Suprapubic skin (tissue), 4 donors: ENCODE measurements around the gene USH1C. TPM values are rescaled to one million over a fixed set of nuclear protein-coding genes. Genes with fewer than 3 reads are reported as not detected.

Source experiments
- DNase-seq, 2 donors: peaks; one replicate each; pipeline ENCODE4 v3.0.0-alpha.2; 2019; ENCODE audit warnings: low spot score in 2 of 2
- H3K27ac ChIP-seq: fragments of 200-600 bp; sonication (generic); one replicate; pipeline ENCODE4 v1.5.1; 2019
- H3K27me3 ChIP-seq: fragments of 200-600 bp; sonication (generic); one replicate; pipeline ENCODE4 v1.5.1; 2019
- H3K36me3 ChIP-seq: fragments of 200-600 bp; sonication (generic); one replicate; pipeline ENCODE4 v1.5.1; 2019
- H3K4me1 ChIP-seq: fragments of 200-600 bp; sonication (generic); one replicate; pipeline ENCODE4 v1.5.1; 2019
- H3K4me3 ChIP-seq: fragments of 200-600 bp; sonication (generic); one replicate; pipeline ENCODE4 v1.5.1; 2019; ENCODE audit warnings: mild to moderate bottlenecking
- H3K9me3 ChIP-seq: fragments of 200-600 bp; sonication (generic); one replicate; pipeline ENCODE4 v1.5.1; 2019
- CTCF ChIP-seq, 2 donors: fragments of 200-600 bp in 1 of 2; fragments of 450-650 bp in 1 of 2; sonication (generic) in 1 of 2; IDR thresholded peaks; one replicate each; pipeline ENCODE4 v1.5.1; 2016 to 2019; ENCODE audit warnings: antibody characterized with exemption in 2 of 2, mild to moderate bottlenecking in 1 of 2, moderate library complexity in 1 of 2
- EP300 ChIP-seq: sonication (generic); formaldehyde crosslinking; IDR thresholded peaks from one replicate; pipeline ENCODE4 v1.6.1; 2017; ENCODE audit warnings: antibody characterized with exemption
- POLR2A ChIP-seq, 2 donors: fragments of 450-650 bp; IDR thresholded peaks; one replicate each; pipeline ENCODE4 v1.6.1; 2017; ENCODE audit warnings: antibody characterized with exemption in 2 of 2, mild to moderate bottlenecking in 2 of 2, moderate library complexity in 2 of 2
- POLR2AphosphoS5 ChIP-seq, 3 donors: sonication (generic); formaldehyde crosslinking; IDR thresholded peaks; one replicate each; pipeline ENCODE4 v1.6.1; 2017; ENCODE audit warnings: antibody characterized with exemption in 3 of 3
- WGBS: methylation state at CpG from one replicate; pipeline ENCODE4 v1.1.5; 2018; 5-methylcytosine and 5-hydroxymethylcytosine counted together
- total RNA-seq, 4 donors: library from RNA; depleted of rRNA; stranded (reverse); fragments of >200 nt; gene quantifications; one replicate each; pipeline ENCODE4 v1.1.0, GENCODE V29; 2016

USH1C gene
- total RNA-seq, 4 donors from 2014 or later, result not detected

DNA sequence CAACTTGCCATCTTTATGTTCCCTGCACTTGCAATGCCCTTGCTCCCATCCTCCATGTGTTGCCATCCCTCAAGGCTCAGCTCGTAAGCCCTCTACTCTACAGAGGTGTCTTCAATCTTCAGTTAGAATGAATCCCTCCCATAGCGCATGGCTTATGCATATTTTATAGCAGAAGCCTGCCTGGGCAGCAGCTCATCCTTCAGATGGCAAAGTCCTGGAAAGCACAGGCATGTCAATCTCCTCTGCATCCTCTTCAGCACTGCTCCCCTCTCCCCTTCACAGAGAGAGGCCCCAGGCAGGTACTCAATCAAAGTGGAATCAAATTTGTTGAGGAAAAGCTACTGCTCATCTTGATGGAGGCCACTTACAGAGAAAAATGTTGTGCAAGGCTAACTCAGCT is 36.4 kb downstream of the USH1C start:
- Histone ChIP-seq H3K4me1 (no peaks in the 10 kb centered on the region), H3K4me3 (no peak overlapping the region), H3K27me3 (peaks cover 9% of the 10 kb centered on the region), H3K36me3 (no peaks in the 10 kb centered on the region), H3K9me3 (no peaks in the 10 kb centered on the region), H3K27ac (no peak overlapping the region)
- WGBS, result 68% methylated on average over 2 of the region's 2 CpGs
- no peak for TF ChIP-seq POLR2A (IDR thresholded peaks at IDR 0.05)
- TF ChIP-seq CTCF (IDR thresholded peaks at IDR 0.05), result no peak
- no peak for TF ChIP-seq EP300
- TF ChIP-seq POLR2AphosphoS5 (IDR thresholded peaks at IDR 0.05), result no peak
- DNase-seq, result no peak

DNA sequence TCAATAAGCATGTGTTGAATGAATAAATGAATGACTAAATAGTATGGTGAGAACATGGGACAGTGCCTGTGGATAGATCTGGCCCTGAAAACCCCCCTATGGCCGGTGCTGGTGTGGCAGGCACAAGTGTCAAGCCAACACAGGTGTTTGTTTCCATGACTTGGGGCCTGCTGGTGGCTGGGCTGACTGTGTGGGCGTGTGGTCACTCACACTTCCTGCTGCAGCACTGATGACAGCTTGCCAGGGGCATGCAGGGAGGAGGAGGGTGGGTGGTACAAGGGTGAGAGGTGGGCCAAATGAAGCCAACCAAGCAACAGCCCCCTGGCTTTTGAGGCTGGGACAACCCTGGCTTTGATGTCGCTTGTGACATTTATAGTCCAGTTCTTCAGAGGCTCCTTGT is 37.3 kb downstream of the USH1C start:
- TF ChIP-seq EP300, result no peak
- no peak for TF ChIP-seq CTCF (IDR thresholded peaks at IDR 0.05)
- no peak for TF ChIP-seq POLR2A (IDR thresholded peaks at IDR 0.05)
- TF ChIP-seq POLR2AphosphoS5 (IDR thresholded peaks at IDR 0.05), result no peak
- Histone ChIP-seq H3K4me3 (no peak overlapping the region), H3K27ac (no peak overlapping the region), H3K9me3 (no peaks in the 10 kb centered on the region), H3K4me1 (no peaks in the 10 kb centered on the region), H3K36me3 (no peaks in the 10 kb centered on the region), H3K27me3 (peaks cover 9% of the 10 kb centered on the region)
- 78% methylated on average over 2 of the region's 3 CpGs for WGBS
- DNase-seq, result no peak

- Histone ChIP-seq H3K9me3 (no peaks in the 10 kb centered on the region), H3K36me3 (no peaks in the 10 kb centered on the region), H3K27ac (no peak overlapping the region), H3K4me1 (no peaks in the 10 kb centered on the region), H3K27me3 (peaks cover 9% of the 10 kb centered on the region), H3K4me3 (no peak overlapping the region)
- TF ChIP-seq POLR2A (IDR thresholded peaks at IDR 0.05) (no peak), CTCF (IDR thresholded peaks at IDR 0.05) (no peak), POLR2AphosphoS5 (IDR thresholded peaks at IDR 0.05) (no peak), EP300 (no peak)
- DNase-seq, result no peak
- WGBS, result 91% methylated on average over 6 of the region's 6 CpGs
These were observed 37.9 kb downstream of the USH1C start for GRCh38 chr11:17506314-17506713.

GRCh38 chr11:17505146-17505545 is 39.1 kb downstream of the USH1C start:
- TF ChIP-seq POLR2AphosphoS5 (IDR thresholded peaks at IDR 0.05), result no peak
- TF ChIP-seq POLR2A (IDR thresholded peaks at IDR 0.05), result no peak
- TF ChIP-seq CTCF (IDR thresholded peaks at IDR 0.05), result no peak
- no peak for TF ChIP-seq EP300
- H3K9me3 ChIP-seq, result no peaks in the 10 kb centered on the region
- DNase-seq, result no peak
- no peaks in the 10 kb centered on the region for H3K36me3 ChIP-seq
- peaks cover 9% of the 10 kb centered on the region for H3K27me3 ChIP-seq
- WGBS, result 61% methylated on average over 4 of the region's 4 CpGs
- no peaks in the 10 kb centered on the region for H3K4me1 ChIP-seq
- no peak overlapping the region for H3K4me3 ChIP-seq
- H3K27ac ChIP-seq, result no peak overlapping the region

DNA sequence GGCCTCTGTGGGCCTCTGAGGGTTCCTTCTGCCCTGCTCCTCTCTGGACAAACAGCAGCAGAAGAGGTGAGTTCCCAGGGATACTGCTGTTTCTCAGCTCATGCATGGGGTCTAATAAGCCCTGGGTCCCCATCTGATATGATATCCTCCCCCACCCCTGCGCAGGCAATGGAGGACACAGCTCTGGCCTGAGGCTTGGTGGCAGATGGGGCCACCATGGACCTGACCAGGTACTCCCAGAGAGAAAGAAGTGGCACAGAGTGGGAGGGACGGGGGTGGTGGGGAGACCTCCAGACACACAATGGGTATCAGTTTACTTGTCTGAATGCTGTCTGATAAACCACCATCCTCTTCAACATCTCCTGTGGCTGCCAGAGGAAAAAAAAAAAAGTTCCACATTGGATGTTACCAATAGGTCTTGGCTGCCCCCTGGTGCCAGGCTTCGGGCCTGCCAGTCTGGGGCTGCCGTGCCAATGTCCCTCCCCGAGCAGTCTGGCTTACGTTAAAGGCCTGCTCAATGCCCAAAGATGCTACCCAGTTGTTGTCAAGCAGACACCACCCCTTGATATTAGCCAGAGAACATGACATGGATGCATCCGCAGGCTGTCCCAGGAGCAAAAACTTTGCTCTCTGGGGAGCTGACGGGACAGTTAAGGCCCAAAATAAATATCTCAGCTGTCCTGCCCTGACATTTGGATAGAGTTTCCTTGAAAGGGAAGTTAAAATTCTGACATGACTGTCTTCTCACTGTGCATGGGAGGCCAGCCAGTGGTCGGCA is 39.7 kb downstream of the USH1C start:
- Histone ChIP-seq H3K36me3 (no peaks in the 10 kb centered on the region), H3K9me3 (no peaks in the 10 kb centered on the region), H3K27me3 (peaks cover 4% of the 10 kb centered on the region), H3K4me1 (no peaks in the 10 kb centered on the region), H3K4me3 (no peak overlapping the region), H3K27ac (no peak overlapping the region)
- TF ChIP-seq EP300 (no peak), CTCF (IDR thresholded peaks at IDR 0.05) (peak; percentile 72 to 92)
- DNase-seq, result no peak
- WGBS, result 24% methylated on average over 6 of the region's 9 CpGs
